ENCODE data around the gene CDC42SE2.

Gene CDC42SE2

GRCh38 chr5:131363811-131364506 is 100.1 kb downstream of the CDC42SE2 start:
- H3K36me3 ChIP-seq (ENCODE audit: control insufficient read depth, insufficient read depth, low read length) = no peaks in the 10 kb centered on the region
- TF ChIP-seq, protein P1, sequence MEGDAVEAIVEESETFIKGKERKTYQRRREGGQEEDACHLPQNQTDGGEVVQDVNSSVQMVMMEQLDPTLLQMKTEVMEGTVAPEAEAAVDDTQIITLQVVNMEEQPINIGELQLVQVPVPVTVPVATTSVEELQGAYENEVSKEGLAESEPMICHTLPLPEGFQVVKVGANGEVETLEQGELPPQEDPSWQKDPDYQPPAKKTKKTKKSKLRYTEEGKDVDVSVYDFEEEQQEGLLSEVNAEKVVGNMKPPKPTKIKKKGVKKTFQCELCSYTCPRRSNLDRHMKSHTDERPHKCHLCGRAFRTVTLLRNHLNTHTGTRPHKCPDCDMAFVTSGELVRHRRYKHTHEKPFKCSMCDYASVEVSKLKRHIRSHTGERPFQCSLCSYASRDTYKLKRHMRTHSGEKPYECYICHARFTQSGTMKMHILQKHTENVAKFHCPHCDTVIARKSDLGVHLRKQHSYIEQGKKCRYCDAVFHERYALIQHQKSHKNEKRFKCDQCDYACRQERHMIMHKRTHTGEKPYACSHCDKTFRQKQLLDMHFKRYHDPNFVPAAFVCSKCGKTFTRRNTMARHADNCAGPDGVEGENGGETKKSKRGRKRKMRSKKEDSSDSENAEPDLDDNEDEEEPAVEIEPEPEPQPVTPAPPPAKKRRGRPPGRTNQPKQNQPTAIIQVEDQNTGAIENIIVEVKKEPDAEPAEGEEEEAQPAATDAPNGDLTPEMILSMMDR (IDR thresholded peaks at IDR 0.05) = no peak
- no peak overlapping the region for H2AFZ ChIP-seq
- H3K27ac ChIP-seq = no peak overlapping the region
- peaks cover 12% of the 10 kb centered on the region for H3K79me2 ChIP-seq
- no peak overlapping the region for H3K9ac ChIP-seq
- no peaks in the 10 kb centered on the region for H3K27me3 ChIP-seq (ENCODE audit: control insufficient read depth, insufficient read depth, low read length)
- H3K9me3 ChIP-seq (ENCODE audit: control insufficient read depth, low read length) = no peaks in the 10 kb centered on the region
- H3K4me1 ChIP-seq = no peaks in the 10 kb centered on the region
- H3K4me2 ChIP-seq (ENCODE audit: low read length) = no peak overlapping the region
- H3K4me3 ChIP-seq (ENCODE audit: low read depth, low read length) = no peak overlapping the region

DNA sequence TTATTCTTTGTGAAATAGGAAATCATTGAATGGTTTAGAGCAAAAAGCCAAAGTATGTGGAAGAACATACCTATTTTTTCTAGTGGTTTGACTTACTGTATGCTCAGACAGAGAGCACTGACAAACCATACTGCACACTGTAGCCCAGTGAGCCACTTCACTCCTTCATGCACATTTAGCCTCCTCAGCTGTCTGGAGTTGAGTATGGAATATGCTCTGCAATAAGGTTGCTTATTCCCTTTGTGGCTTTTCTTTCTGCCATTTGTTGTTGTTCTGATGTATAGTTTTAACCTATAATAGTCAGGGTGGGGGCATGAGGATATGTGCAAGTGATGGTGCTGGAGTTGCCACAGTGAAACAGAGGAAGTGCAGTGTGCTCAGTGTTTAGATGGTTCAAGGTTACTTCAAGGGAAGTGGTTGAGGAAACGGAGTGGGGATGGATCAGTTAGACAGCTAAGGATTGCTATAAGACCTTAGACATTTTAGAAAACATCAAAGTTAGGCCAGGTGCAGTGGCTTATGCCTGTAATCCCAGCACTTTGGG is 100.7 kb downstream of the CDC42SE2 start:
- no peaks in the 10 kb centered on the region for H3K27me3 ChIP-seq (ENCODE audit: control insufficient read depth, insufficient read depth, low read length)
- no peak overlapping the region for H2AFZ ChIP-seq
- H3K4me1 ChIP-seq = no peaks in the 10 kb centered on the region
- TF ChIP-seq, protein P1 (IDR thresholded peaks at IDR 0.05) = no peak
- no peak overlapping the region for H3K4me3 ChIP-seq (ENCODE audit: low read depth, low read length)
- no peak overlapping the region for H3K9ac ChIP-seq
- H3K9me3 ChIP-seq (ENCODE audit: control insufficient read depth, low read length) = no peaks in the 10 kb centered on the region
- no peaks in the 10 kb centered on the region for H3K36me3 ChIP-seq (ENCODE audit: control insufficient read depth, insufficient read depth, low read length)
- no peak overlapping the region for H3K27ac ChIP-seq
- H3K79me2 ChIP-seq = peaks cover 12% of the 10 kb centered on the region
- no peak overlapping the region for H3K4me2 ChIP-seq (ENCODE audit: low read length)

- Histone ChIP-seq H3K9ac (no peak overlapping the region), H3K27ac (no peak overlapping the region), H3K4me1 (no peaks in the 10 kb centered on the region), H3K4me3 (ENCODE audit: low read depth, low read length) (no peak overlapping the region), H3K36me3 (ENCODE audit: control insufficient read depth, insufficient read depth, low read length) (no peaks in the 10 kb centered on the region), H3K9me3 (ENCODE audit: control insufficient read depth, low read length) (no peaks in the 10 kb centered on the region), H2AFZ (no peak overlapping the region), H3K4me2 (ENCODE audit: low read length) (no peak overlapping the region), H3K79me2 (peaks cover 11% of the 10 kb centered on the region), H3K27me3 (ENCODE audit: control insufficient read depth, insufficient read depth, low read length) (no peaks in the 10 kb centered on the region)
- TF ChIP-seq, protein P1 (IDR thresholded peaks at IDR 0.05) = no peak
Measured at GRCh38 chr5:131366428-131366827, 102.6 kb downstream of the CDC42SE2 start.

- Histone ChIP-seq H3K9ac (no peak overlapping the region), H3K4me1 (no peaks in the 10 kb centered on the region), H2AFZ (no peak overlapping the region), H3K27ac (no peak overlapping the region), H3K9me3 (ENCODE audit: control insufficient read depth, low read length) (no peaks in the 10 kb centered on the region), H3K4me3 (ENCODE audit: low read depth, low read length) (no peak overlapping the region), H3K4me2 (ENCODE audit: low read length) (no peak overlapping the region), H3K27me3 (ENCODE audit: control insufficient read depth, insufficient read depth, low read length) (no peaks in the 10 kb centered on the region), H3K79me2 (peaks cover 10% of the 10 kb centered on the region), H3K36me3 (ENCODE audit: control insufficient read depth, insufficient read depth, low read length) (no peaks in the 10 kb centered on the region)
- TF ChIP-seq, protein P1 (IDR thresholded peaks at IDR 0.05) = no peak
Measured at GRCh38 chr5:131367219-131367860, 103.5 kb downstream of the CDC42SE2 start.
